Ovary (tissue), 3 donors: Measurements from ENCODE around the gene CD40.

Experiments
- CTCF ChIP-seq, 3 donors: fragments of 450-650 bp in 2 of 3; fragments of 200-600 bp in 1 of 3; IDR thresholded peaks; one replicate each; pipeline versions ENCODE4 v1.5.1 to v1.8.0; 2016 to 2022; ENCODE audit warnings: antibody characterized with exemption in 3 of 3, mild to moderate bottlenecking in 1 of 3
- EP300 ChIP-seq: sonication (generic); formaldehyde crosslinking; IDR thresholded peaks from one replicate; pipeline ENCODE4 v1.6.1; 2017; ENCODE audit warnings: antibody characterized with exemption
- POLR2A ChIP-seq: fragments of 450-650 bp; IDR thresholded peaks from one replicate; pipeline ENCODE4 v1.6.1; 2017; ENCODE audit warnings: antibody characterized with exemption, mild to moderate bottlenecking, moderate library complexity
- donor health status: DM: no; HTN: no; CAD: no.

GRCh38 chr20:46085179-46085851 lies 32.8 kb upstream of the CD40 start:
- no peak for TF ChIP-seq CTCF (IDR thresholded peaks at IDR 0.05)
- TF ChIP-seq POLR2A = no peak
- no peak for TF ChIP-seq EP300
